Natural killer cell (primary cell): Measurements from ENCODE around the gene IL1RL1. TPM values are rescaled to one million over a fixed set of nuclear protein-coding genes. Genes with fewer than 3 reads are reported as not detected.

Experiments
- ATAC-seq, 3 donors: fragments of 150-1000 bp in 2 of 3; fragments of 200-7000 bp in 1 of 3; cut with Tn5 transposase; 1 replicate in 1 of 3; 2 replicates in 2 of 3; pipeline ENCODE4 v1.10.0; 2021; ENCODE audit warnings: mild to moderate bottlenecking in 2 of 3, moderate library complexity in 2 of 3
- DNase-seq, 2 donors: peaks; one replicate each; pipeline versions ENCODE4 v3.0.0 to v3.0.0-alpha.2; 2013 to 2021; ENCODE audit warnings: mixed read lengths in 1 of 2
- H3K27ac ChIP-seq: one replicate; pipeline ENCODE4 v1.5.1; 2013; ENCODE audit warnings: mild to moderate bottlenecking, low read length
- H3K27me3 ChIP-seq: one replicate; pipeline ENCODE4 v1.6.1; 2013; ENCODE audit warnings: low read length; ENCODE audit not compliant: control insufficient read depth, insufficient read depth
- H3K36me3 ChIP-seq: one replicate; pipeline ENCODE4 v1.6.1; 2013; ENCODE audit warnings: low read length; ENCODE audit not compliant: control insufficient read depth, insufficient read depth
- H3K4me1 ChIP-seq: one replicate; pipeline ENCODE4 v1.6.1; 2013; ENCODE audit warnings: low read length; ENCODE audit not compliant: control insufficient read depth, insufficient read depth
- H3K4me3 ChIP-seq: one replicate; pipeline ENCODE4 v1.5.1; 2013; ENCODE audit warnings: low read length
- H3K9me3 ChIP-seq: one replicate; pipeline ENCODE4 v1.6.1; 2013; ENCODE audit warnings: low read length; ENCODE audit not compliant: control insufficient read depth, insufficient read depth
- H3K27ac Mint-ChIP-seq, 2 donors: one replicate each; pipeline ENCODE4 v1.8.0; 2022; ENCODE audit warnings: mild to moderate bottlenecking in 2 of 2, mixed read lengths in 2 of 2, moderate library complexity in 1 of 2
- H3K27me3 Mint-ChIP-seq, 2 donors: one replicate each; pipeline ENCODE4 v1.8.0; 2022; ENCODE audit warnings: low read depth in 2 of 2, mixed read lengths in 2 of 2
- H3K36me3 Mint-ChIP-seq: one replicate; pipeline ENCODE4 v1.8.0; 2022; ENCODE audit warnings: mixed read lengths
- H3K4me1 Mint-ChIP-seq, 2 donors: one replicate each; pipeline ENCODE4 v1.8.0; 2022; ENCODE audit warnings: mixed read lengths in 2 of 2
- H3K4me3 Mint-ChIP-seq: one replicate; pipeline ENCODE4 v1.8.0; 2022; ENCODE audit warnings: mild to moderate bottlenecking, moderate library complexity, mixed read lengths
- H3K9me3 Mint-ChIP-seq, 2 donors: one replicate each; pipeline ENCODE4 v1.8.0; 2022; ENCODE audit warnings: mixed read lengths in 2 of 2
- CTCF ChIP-seq: fragments of 200-600 bp; IDR thresholded peaks from one replicate; pipeline ENCODE4 v1.8.0; 2022; ENCODE audit warnings: antibody characterized with exemption
- WGBS: methylation state at CpG from one replicate; pipeline ENCODE4 v1.1.7; 2013; ENCODE audit warnings: missing lambda C conversion rate; ENCODE audit not compliant: insufficient coverage; 5-methylcytosine and 5-hydroxymethylcytosine counted together
- intact Hi-C: fragments of 100-400 bp; cut with micrococcal nuclease; formaldehyde crosslinking; loops from one replicate; pipeline ENCODE4 v1.14.2; 2022
- total RNA-seq, 4 donors: library from RNA; stranded (reverse); fragments of 120-200 nt in 1 of 4; gene quantifications; one replicate each; pipeline versions ENCODE4 v1.2.3 to v1.2.4, GENCODE V29; 2013 to 2022

Gene IL1RL1
- total RNA-seq, 3 donors from 2014 or later (not counting 1 experiment from before 2014, with no cell fraction given): 0.49 to 68.1 (median 2.2) TPM

- H3K4me1 Mint-ChIP-seq: peaks cover 44 to 50% of the 10 kb centered on the region in 2 donors
- no peak for TF ChIP-seq CTCF
- Histone ChIP-seq H3K9me3 (no peaks in the 10 kb centered on the region), H3K36me3 (no peaks in the 10 kb centered on the region), H3K4me3 (peak overlapping the region; percentile 98), H3K27me3 (no peaks in the 10 kb centered on the region), H3K27ac (peak overlapping the region; percentile 94), H3K4me1 (peaks cover 32% of the 10 kb centered on the region)
- intact Hi-C loops: loop anchor here (1.0 to 5.0 kb wide), 5 partner anchors 8 to 529 kb away; no protein-coding TSS in a partner anchor
- no peaks in the 10 kb centered on the region for H3K9me3 Mint-ChIP-seq
- H3K4me3 Mint-ChIP-seq: peak overlapping the region; percentile 99
- peak overlapping the region; percentile 90 to 97 for H3K27ac Mint-ChIP-seq
- H3K36me3 Mint-ChIP-seq: no peaks in the 10 kb centered on the region
- ATAC-seq (peak in 2 of 3 donors; percentile 8 to 9), DNase-seq (no peak)
- H3K27me3 Mint-ChIP-seq: no peaks in the 10 kb centered on the region
- 6% methylated on average over 3 of the region's 7 CpGs for WGBS
Measured at GRCh38 chr2:102356381-102356712, 45.0 kb downstream of the IL1RL1 start.

- DNase-seq (peak in 1 of 2 donors; percentile 11), ATAC-seq (no peak)
- Mint-ChIP-seq H3K4me1 (peaks cover 48 to 54% of the 10 kb centered on the region in 2 donors), H3K9me3 (no peaks in the 10 kb centered on the region), H3K36me3 (no peaks in the 10 kb centered on the region), H3K4me3 (peak overlapping the region; percentile 99), H3K27ac (peak overlapping the region; percentile 90 to 97), H3K27me3 (no peaks in the 10 kb centered on the region)
- 73% methylated on average over 2 of the region's 2 CpGs for WGBS
- no peaks in the 10 kb centered on the region for H3K27me3 ChIP-seq
- H3K36me3 ChIP-seq: peaks cover 1% of the 10 kb centered on the region
- H3K4me3 ChIP-seq: peak overlapping the region; percentile 98
- H3K9me3 ChIP-seq: no peaks in the 10 kb centered on the region
- peak overlapping the region; percentile 94 for H3K27ac ChIP-seq
- intact Hi-C loops: loop anchor here (1.0 to 5.0 kb wide), 5 partner anchors 8 to 529 kb away; no protein-coding TSS in a partner anchor
- TF ChIP-seq CTCF: no peak
- peaks cover 36% of the 10 kb centered on the region for H3K4me1 ChIP-seq
Measured at GRCh38 chr2:102356741-102357140, 45.4 kb downstream of the IL1RL1 start.

- ATAC-seq: no peak
- Histone ChIP-seq H3K4me1 (peaks cover 38% of the 10 kb centered on the region), H3K27ac (peak overlapping the region; percentile 44), H3K9me3 (no peaks in the 10 kb centered on the region), H3K36me3 (peaks cover 10% of the 10 kb centered on the region), H3K4me3 (peak overlapping the region; percentile 26), H3K27me3 (no peaks in the 10 kb centered on the region)
- peaks cover 6% of the 10 kb centered on the region for H3K36me3 Mint-ChIP-seq
- no peaks in the 10 kb centered on the region for H3K9me3 Mint-ChIP-seq
- peak overlapping the region; percentile 99 for H3K4me3 Mint-ChIP-seq
- peaks cover 57 to 58% of the 10 kb centered on the region in 2 donors for H3K4me1 Mint-ChIP-seq
- H3K27ac Mint-ChIP-seq: peak overlapping the region; percentile 90 to 97
- intact Hi-C loops: loop anchor here (1.0 to 5.0 kb wide), 5 partner anchors 56 to 531 kb away; no protein-coding TSS in a partner anchor
- WGBS: 7% methylated on average over 1 of the region's 2 CpGs
- no peak for TF ChIP-seq CTCF
- peak in 1 of 2 donors; percentile 11 for DNase-seq
- H3K27me3 Mint-ChIP-seq: no peaks in the 10 kb centered on the region
Measured at GRCh38 chr2:102357937-102358336, 46.6 kb downstream of the IL1RL1 start.

- H3K27me3 ChIP-seq: no peaks in the 10 kb centered on the region
- DNase-seq: peak in 1 of 2 donors; percentile 46
- peaks cover 63 to 64% of the 10 kb centered on the region in 2 donors for H3K4me1 Mint-ChIP-seq
- H3K27me3 Mint-ChIP-seq: no peaks in the 10 kb centered on the region
- peak overlapping the region; percentile 26 for H3K4me3 ChIP-seq
- peak overlapping the region; percentile 67 for H3K4me3 Mint-ChIP-seq
- WGBS: 53% methylated on average over 5 of the region's 8 CpGs
- intact Hi-C loops: loop anchor here (1.0 to 5.0 kb wide), 5 partner anchors 56 to 531 kb away; no protein-coding TSS in a partner anchor
- TF ChIP-seq CTCF: no peak
- no peak for ATAC-seq
- H3K36me3 Mint-ChIP-seq: peaks cover 12% of the 10 kb centered on the region
- H3K36me3 ChIP-seq: peaks cover 15% of the 10 kb centered on the region
- H3K27ac Mint-ChIP-seq: peak overlapping the region; percentile 90 to 97
- peaks cover 38% of the 10 kb centered on the region for H3K4me1 ChIP-seq
- no peaks in the 10 kb centered on the region for H3K9me3 ChIP-seq
- H3K9me3 Mint-ChIP-seq: no peaks in the 10 kb centered on the region
- H3K27ac ChIP-seq: no peak overlapping the region
Measured at GRCh38 chr2:102358496-102358895, 47.1 kb downstream of the IL1RL1 start.
